UCSD-AML1 (cell line): Measurements from ENCODE around the gene PCDHGB3.
A peak's percentile ranks its signal among the peaks of the same experiment; 100 is the strongest.
"Not testable (repeated sequence)": the region's sequence is repeated elsewhere in the genome, so short reads cannot be mapped to it uniquely, and the experiment has no call there.

Experiments
- DNase-seq: peaks from one replicate; lab custom pipeline; 2025; ENCODE audit not compliant: unreplicated experiment; lab: John Stamatoyannopoulos, UW

The PCDHGB3 gene

GRCh38 chr5:141389153-141390042 is 19.4 kb downstream of the PCDHGB3 start:
- no peak for DNase-seq

DNA sequence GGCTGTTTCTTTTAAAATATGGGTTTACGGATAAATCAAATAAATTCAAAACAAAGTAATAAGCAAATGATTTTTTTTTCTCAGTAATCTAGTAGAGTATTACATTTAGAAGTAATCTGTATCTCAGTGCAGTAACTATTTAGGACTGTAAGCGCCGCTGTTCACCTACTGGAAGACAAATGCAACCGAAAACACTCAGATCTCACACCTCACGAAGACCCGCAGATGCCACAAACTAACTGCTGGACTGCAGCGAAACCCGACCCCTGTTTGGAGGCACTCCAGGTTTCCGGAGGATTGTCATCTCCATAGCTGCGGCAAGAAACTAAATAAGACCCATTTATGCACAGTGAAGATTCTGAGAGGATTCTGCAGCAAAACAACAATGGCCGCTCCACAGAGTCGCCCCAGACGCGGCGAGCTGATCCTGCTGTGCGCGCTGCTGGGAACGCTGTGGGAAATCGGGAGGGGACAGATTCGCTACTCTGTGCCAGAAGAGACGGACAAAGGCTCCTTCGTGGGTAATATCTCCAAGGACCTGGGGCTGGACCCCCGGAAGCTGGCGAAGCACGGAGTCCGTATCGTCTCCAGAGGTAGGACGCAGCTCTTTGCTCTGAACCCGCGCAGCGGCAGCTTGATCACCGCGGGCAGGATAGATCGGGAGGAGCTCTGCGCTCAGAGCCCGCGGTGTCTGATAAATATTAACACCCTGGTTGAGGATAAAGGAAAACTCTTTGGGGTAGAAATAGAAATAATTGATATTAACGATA is 22.6 kb downstream of the PCDHGB3 start, which contains the start of gene PCDHGA8:
Gene PCDHGA8, plus strand, starts transcription at position 205 of the 770 bp plus-strand sequence. Its CDS starts 181 bp downstream, at position 386.
- no peak for DNase-seq

GRCh38 chr5:141393267-141393666 is 23.2 kb downstream of the PCDHGB3 start:
- DNase-seq, result no peak

GRCh38 chr5:141394401-141395187 is 24.6 kb downstream of the PCDHGB3 start:
- not testable (repeated sequence) for DNase-seq

DNA sequence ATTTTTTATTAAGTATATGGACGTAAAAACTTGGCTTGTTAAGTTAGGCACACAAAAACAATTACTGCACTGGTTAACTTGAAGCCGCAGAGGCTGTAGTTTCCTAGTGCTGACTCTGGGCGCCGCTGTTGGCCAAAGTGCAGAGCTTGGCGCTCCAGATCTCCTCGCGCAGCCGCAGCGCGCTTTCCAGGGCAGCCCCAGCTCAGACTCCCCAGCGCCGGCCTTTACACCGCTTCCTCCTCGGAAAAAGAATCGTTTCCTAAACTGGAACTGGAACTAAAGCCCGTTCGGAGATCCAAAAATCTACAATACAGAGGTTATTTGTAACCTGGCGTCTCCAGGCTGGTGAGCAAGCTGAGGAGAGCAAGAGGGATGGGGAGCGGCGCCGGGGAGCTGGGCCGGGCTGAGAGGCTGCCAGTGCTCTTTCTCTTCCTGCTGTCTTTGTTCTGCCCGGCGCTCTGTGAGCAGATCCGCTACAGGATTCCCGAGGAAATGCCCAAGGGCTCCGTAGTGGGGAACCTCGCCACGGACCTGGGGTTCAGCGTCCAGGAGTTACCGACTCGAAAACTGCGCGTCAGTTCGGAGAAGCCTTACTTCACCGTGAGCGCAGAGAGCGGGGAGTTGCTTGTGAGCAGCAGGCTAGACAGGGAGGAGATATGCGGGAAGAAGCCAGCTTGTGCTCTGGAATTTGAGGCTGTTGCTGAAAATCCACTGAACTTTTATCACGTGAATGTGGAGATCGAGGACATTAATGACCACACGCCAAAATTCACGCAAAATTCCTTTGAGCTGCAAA is 27.9 kb downstream of the PCDHGB3 start, which contains the start of gene PCDHGB5:
Gene PCDHGB5, plus strand, starts transcription at position 192 of the 796 bp plus-strand sequence. Its CDS starts 181 bp downstream, at position 373.
- not testable (repeated sequence) for DNase-seq

GRCh38 chr5:141398608-141399007 is 28.6 kb downstream of the PCDHGB3 start:
- DNase-seq, result no peak

DNA sequence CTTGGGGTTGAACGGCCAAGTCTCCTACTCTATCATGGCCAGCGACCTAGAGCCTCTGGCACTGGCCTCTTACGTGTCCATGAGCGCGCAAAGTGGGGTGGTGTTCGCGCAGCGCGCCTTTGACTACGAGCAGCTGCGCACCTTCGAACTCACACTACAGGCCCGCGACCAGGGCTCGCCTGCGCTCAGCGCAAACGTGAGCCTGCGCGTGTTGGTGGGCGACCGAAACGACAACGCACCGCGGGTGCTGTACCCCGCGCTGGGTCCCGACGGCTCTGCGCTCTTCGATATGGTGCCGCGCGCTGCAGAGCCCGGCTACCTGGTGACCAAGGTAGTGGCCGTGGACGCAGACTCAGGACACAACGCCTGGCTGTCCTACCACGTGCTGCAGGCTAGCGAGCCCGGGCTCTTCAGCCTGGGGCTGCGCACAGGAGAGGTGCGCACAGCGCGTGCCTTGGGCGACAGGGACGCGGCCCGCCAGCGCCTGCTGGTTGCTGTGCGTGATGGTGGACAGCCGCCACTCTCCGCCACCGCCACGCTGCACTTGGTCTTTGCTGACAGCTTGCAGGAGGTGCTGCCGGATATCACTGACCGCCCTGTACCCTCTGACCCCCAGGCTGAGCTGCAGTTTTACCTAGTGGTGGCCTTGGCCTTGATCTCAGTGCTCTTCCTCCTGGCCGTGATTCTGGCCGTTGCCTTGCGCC is 29.7 kb downstream of the PCDHGB3 start:
- no peak for DNase-seq

GRCh38 chr5:141402553-141403243 is 32.7 kb downstream of the PCDHGB3 start, which contains the start of gene PCDHGA9:
Gene PCDHGA9 (plus strand): TSS chr5:141402778. CDS start chr5:141402953, 175 bp downstream.
- DNase-seq, result no peak

DNA sequence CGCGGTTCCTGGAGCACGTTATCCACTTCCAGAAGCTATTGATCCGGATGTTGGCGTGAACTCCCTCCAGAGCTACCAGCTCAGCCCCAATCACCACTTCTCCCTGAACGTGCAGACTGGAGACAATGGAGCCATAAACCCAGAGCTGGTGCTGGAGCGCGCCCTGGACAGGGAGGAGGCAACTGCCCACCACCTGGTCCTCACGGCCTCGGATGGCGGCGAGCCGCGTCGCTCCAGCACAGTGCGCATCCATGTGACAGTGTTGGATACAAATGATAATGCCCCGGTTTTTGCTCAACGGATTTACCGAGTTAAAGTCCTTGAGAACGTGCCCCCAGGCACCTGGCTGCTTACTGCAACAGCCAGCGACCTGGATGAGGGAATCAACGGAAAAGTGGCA is 33.3 kb downstream of the PCDHGB3 start:
- DNase-seq, result no peak

DNA sequence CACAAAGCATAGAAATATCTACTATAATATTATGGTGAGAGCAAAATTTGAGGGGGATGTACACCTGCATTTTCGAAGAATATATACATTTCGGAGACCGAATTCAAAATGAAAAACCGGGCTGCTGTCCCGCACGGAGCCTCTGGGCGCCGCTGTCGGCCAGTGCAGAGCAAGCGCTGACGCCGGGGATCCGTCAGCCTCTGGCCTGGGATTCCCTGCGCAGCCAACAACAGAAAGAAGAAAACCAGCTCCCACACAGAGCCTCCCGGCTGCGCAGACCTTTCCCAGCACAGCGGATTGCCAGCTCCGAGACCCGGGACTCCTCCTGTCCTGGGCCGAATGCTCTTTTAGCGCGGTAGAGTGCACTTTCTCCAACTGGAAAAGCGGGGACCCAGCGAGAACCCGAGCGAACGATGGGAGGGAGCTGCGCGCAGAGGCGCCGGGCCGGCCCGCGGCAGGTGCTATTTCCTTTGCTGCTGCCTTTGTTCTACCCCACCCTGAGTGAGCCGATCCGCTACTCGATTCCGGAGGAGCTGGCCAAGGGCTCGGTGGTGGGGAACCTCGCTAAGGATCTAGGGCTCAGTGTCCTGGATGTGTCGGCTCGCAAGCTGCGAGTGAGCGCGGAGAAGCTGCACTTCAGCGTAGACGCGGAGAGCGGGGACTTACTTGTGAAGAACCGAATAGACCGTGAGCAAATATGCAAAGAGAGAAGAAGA is 37.9 kb downstream of the PCDHGB3 start, which contains the start of gene PCDHGB6:
Gene PCDHGB6, plus strand, starts transcription at position 232 of the 716 bp plus-strand sequence. Its CDS starts 182 bp downstream, at position 414.
- not testable (repeated sequence) for DNase-seq

DNA sequence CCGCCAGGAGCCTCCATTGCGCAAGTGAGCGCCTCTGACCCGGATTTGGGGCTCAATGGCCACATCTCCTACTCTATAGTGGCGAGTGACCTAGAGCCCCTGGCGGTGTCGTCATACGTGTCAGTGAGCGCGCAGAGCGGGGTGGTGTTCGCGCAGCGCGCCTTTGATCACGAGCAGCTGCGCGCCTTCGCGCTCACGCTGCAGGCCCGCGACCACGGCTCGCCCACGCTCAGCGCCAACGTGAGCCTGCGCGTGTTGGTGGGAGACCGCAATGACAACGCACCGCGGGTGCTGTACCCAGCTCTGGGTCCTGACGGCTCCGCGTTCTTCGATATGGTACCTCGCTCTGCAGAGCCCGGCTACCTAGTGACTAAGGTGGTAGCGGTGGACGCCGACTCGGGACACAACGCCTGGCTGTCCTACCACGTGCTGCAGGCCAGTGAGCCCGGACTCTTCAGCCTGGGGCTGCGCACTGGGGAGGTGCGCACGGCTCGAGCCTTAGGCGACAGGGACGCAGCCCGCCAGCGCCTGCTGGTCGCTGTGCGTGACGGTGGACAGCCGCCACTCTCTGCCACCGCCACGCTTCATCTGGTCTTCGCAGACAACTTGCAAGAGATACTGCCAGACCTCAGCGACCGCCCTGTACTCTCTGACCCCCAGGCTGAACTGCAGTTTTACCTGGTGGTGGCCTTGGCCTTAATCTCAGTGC is 39.7 kb downstream of the PCDHGB3 start:
- DNase-seq, result no peak

GRCh38 chr5:141411575-141411974 is 41.5 kb downstream of the PCDHGB3 start:
- DNase-seq, result no peak

DNA sequence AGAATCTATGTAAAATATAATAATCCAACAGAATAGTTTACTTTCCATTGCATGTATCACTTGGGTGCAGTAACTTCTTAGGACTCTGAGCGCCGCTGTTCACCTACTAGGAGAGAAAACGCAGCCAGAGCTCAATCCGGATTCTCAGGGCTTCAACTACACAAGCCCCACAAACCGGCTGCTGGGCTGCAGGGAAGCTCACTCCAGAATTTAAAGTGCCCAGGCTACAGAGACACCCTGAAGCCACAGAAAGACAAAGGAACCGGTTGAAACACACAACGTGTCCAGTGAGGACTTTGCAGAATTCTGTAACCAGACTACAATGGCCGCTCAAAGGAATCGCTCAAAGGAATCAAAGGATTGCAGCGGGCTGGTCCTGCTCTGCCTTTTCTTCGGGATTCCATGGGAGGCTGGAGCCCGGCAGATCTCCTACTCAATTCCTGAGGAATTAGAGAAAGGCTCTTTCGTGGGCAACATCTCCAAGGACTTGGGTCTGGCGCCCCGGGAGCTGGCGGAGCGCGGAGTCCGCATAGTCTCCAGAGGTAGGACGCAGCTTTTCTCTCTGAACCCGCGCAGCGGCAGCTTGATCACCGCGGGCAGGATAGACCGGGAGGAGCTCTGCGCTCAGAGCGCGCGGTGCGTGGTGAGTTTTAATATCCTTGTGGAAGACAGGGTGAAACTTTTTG is 43.0 kb downstream of the PCDHGB3 start, which contains the start of gene PCDHGA10:
Gene PCDHGA10, plus strand, starts transcription at position 134 of the 686 bp plus-strand sequence. Its CDS starts 189 bp downstream, at position 323.
- peak; percentile 23 for DNase-seq

DNA sequence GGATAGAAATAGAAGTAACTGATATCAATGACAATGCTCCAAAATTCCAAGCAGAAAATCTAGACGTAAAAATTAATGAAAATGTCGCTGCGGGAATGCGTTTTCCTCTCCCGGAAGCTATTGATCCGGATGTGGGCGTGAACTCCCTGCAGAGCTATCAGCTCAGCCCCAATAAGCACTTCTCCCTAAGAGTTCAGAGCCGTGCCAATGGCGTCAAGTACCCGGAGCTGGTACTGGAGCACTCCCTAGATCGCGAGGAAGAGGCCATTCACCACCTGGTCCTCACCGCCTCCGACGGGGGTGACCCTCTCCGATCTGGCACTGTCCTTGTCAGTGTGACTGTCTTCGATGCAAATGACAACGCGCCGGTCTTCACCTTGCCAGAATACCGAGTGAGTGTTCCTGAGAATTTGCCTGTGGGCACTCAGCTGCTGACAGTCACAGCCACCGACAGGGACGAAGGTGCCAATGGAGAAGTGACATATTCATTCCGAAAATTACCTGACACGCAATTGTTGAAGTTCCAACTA is 43.6 kb downstream of the PCDHGB3 start:
- DNase-seq, result no peak

DNA sequence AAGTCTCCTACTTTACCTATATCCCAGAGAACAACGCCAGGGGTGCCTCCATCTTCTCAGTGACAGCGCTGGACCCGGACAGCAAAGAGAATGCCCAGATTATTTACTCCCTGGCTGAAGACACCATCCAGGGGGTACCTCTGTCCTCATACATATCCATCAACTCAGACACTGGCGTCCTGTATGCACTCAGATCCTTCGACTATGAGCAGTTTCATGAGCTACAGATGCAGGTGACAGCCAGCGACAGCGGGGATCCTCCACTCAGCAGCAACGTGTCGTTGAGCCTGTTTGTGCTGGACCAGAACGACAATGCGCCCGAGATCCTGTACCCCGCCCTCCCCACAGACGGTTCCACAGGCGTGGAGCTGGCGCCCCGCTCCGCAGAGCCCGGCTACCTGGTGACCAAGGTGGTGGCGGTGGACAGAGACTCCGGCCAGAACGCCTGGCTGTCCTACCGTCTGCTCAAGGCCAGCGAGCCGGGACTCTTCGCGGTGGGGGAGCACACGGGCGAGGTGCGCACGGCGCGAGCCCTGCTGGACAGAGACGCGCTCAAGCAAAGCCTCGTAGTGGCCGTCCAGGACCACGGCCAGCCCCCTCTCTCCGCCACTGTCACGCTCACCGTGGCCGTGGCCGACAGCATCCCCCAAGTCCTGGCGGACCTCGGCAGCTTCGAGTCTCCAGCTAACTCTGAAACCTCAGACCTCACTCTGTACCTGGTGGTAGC is 44.7 kb downstream of the PCDHGB3 start:
- not testable (repeated sequence) for DNase-seq

GRCh38 chr5:141415275-141415618 is 45.2 kb downstream of the PCDHGB3 start:
- not testable (repeated sequence) for DNase-seq
